Measurements from ENCODE around the gene INTS13.
"Not testable (repeated sequence)": the region's sequence is repeated elsewhere in the genome, so short reads cannot be mapped to it uniquely, and the experiment has no call there.

The INTS13 gene

DNA sequence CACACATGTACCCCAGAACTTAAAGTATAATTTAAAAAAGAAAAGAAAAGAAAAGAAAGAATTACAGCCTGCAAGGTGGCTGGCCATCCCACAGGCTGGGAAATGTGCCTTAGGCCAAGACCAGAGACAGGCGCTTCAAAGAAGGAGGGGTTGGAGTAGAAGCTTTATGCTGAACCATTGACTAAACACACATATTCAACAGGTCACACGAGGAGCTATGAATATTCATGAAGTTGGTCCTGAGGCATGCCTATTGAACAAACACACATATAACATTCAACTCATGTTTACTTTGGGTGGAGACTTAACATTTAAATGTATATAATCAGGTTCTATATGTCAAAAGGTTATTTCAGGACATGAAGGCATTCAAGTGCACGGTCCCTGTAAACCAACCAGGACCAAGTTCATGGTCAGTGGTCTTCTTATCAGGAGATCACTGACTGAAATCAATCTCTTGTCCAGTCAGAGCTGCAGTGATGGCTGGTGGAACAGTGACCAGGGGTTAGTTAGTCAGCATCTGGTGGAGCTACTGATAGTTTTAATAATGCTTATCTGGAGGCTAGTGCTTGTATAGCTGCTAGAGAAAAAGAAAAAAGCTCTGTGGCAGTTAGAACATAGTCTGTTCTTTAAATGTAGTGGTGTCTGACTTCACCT is 69.2 kb downstream of the INTS13 start:
- no peak for DNase-seq

DNA sequence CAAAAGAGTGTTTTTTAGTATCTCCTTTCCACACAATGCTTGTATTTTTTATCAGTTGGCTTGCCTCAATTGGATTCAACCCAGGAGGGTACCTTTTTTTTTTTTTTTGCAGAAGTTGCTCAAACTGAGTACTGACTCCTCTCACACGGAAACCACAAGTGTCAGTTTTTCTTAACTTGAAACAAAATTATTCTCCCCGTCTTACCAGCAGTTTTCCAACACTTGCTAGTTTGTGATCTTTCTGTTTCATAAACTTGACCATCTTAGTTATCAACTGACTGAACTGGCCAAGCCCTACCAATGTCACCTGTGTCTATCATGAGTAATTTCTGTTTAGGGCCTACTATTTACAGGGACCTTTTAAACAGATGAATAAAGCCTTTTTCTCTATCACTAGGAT is 70.7 kb downstream of the INTS13 start:
- DNase-seq, result no peak

- DNase-seq, result no peak
These were observed 74.3 kb downstream of the INTS13 start for GRCh38 chr12:26863515-26863914.

GRCh38 chr12:26862787-26863186 is 75.0 kb downstream of the INTS13 start:
- not testable (repeated sequence) for DNase-seq

GRCh38 chr12:26861690-26862089 is 76.1 kb downstream of the INTS13 start:
- no peak for DNase-seq

- DNase-seq, result no peak
These were observed 80.2 kb downstream of the INTS13 start for GRCh38 chr12:26857465-26858176.

- DNase-seq, result no peak
These were observed 82.4 kb downstream of the INTS13 start for GRCh38 chr12:26855337-26855736.
